ENCODE data around the gene ELL. TPM values are rescaled to one million over a fixed set of nuclear protein-coding genes. Genes with fewer than 3 reads are reported as not detected.
A peak's percentile ranks its signal among the peaks of the same experiment; 100 is the strongest.

Gene ELL
- total RNA-seq, 1 experiment from 2014 or later: 17.0 TPM

DNA sequence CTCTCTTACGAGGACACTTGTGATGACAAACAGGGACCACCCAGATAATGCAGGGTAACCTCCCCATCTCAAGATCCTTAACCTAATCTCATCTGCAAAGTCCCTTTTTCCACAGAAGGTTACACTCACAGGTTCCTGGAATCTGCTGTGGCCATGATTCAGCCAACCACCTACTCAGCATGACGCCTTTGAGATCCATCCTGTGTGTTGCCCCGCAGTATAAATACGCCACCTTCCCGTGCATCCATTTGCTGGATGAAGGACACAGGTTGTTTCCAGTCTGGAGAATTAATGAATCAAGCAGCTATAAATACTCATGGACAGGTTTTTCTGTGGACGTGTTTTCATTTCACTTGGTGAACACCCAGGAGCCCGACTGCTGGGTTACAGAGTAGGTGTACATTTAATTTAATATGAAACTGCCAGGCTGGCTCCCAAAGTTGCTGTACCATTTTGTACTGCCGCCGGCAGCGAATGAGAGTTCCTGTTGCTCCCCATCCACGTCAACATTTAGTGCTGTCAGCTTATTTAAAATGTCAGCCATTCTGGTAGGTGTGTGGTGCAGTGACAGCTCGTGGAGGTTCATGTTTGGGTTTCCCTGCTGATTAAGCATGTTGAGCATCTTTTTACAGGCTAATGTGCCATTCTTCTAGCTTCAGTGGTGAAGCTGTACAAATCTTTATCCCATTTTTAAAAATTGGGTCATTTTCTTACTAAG lies 40.2 kb downstream of the ELL start:
- Histone ChIP-seq H2BK120ac (ENCODE audit: low read depth, low read length, poor library complexity, severe bottlenecking) (no peak overlapping the region), H2AK5ac (ENCODE audit: insufficient read length, low read length) (no peak overlapping the region), H3K27me3 (ENCODE audit: insufficient read depth, low read length) (no peaks in the 10 kb centered on the region), H2BK20ac (ENCODE audit: low read depth, low read length, poor library complexity, severe bottlenecking) (no peak overlapping the region), H3K14ac (ENCODE audit: insufficient read depth, low read length) (no peak overlapping the region), H3K27ac (ENCODE audit: insufficient read length, low read depth, low read length) (no peak overlapping the region), H3K4me2 (ENCODE audit: insufficient read depth, insufficient read length, low read length) (no peak overlapping the region), H3K79me1 (ENCODE audit: insufficient read depth, low read depth, low read length, poor library complexity, severe bottlenecking) (no peaks in the 10 kb centered on the region), H4K8ac (replicated peaks; ENCODE audit: insufficient read length, low read depth, low read length) (no peak overlapping the region), H2AFZ (ENCODE audit: low read length) (no peak overlapping the region), H3T11ph (ENCODE audit: low read length) (no peak overlapping the region), H2BK15ac (ENCODE audit: low read depth, low read length) (no peak overlapping the region), H3K9ac (ENCODE audit: extremely low read depth, insufficient read length, low read length) (no peak overlapping the region), H3K79me2 (ENCODE audit: insufficient read depth, low read length) (no peaks in the 10 kb centered on the region; the same call in 1 of the 2 replicates), H3K18ac (ENCODE audit: insufficient read length, low read depth, low read length) (no peak overlapping the region), H2BK12ac (ENCODE audit: insufficient read length, low read depth, low read length) (no peak overlapping the region), H2BK5ac (ENCODE audit: insufficient read length, low read length) (no peak overlapping the region), H4K91ac (ENCODE audit: insufficient read length, low read depth, low read length) (no peak overlapping the region), H3K4me1 (ENCODE audit: insufficient read depth, low read length) (no peaks in the 10 kb centered on the region; the same call in 1 of the 2 replicates), H4K5ac (ENCODE audit: insufficient read length, low read depth, low read length) (no peak overlapping the region), H4K20me1 (ENCODE audit: control insufficient read depth, insufficient read depth, insufficient read length) (no peaks in the 10 kb centered on the region), H3K9me3 (ENCODE audit: control insufficient read depth, low read depth, low read length) (no peaks in the 10 kb centered on the region), H3K23ac (ENCODE audit: insufficient read length, low read depth, low read length) (no peak overlapping the region), H3K56ac (ENCODE audit: insufficient read length, low read depth, low read length) (no peak overlapping the region), H3K4ac (ENCODE audit: low read depth, low read length) (no peak overlapping the region), H3K23me2 (ENCODE audit: insufficient read length, low read depth, low read length, poor library complexity, severe bottlenecking) (no peaks in the 10 kb centered on the region)
- H3K4me1 Mint-ChIP-seq: peaks cover 25 to 34% of the 10 kb centered on the region in 2 experiments
- H3K27ac Mint-ChIP-seq: 0 out of 7 replicates have a peak overlapping the region, but pooled peaks of 1 of the 3 experiments have one; percentile 5
- DNase-seq: no peak
- no peak overlapping the region for H3K4me3 Mint-ChIP-seq
- H3K27me3 Mint-ChIP-seq (ENCODE audit: low read depth): no peaks in the 10 kb centered on the region
- H3K9me3 Mint-ChIP-seq: no peaks in the 10 kb centered on the region; a peak in 1 of 5 replicates
- TF ChIP-seq, protein P1, sequence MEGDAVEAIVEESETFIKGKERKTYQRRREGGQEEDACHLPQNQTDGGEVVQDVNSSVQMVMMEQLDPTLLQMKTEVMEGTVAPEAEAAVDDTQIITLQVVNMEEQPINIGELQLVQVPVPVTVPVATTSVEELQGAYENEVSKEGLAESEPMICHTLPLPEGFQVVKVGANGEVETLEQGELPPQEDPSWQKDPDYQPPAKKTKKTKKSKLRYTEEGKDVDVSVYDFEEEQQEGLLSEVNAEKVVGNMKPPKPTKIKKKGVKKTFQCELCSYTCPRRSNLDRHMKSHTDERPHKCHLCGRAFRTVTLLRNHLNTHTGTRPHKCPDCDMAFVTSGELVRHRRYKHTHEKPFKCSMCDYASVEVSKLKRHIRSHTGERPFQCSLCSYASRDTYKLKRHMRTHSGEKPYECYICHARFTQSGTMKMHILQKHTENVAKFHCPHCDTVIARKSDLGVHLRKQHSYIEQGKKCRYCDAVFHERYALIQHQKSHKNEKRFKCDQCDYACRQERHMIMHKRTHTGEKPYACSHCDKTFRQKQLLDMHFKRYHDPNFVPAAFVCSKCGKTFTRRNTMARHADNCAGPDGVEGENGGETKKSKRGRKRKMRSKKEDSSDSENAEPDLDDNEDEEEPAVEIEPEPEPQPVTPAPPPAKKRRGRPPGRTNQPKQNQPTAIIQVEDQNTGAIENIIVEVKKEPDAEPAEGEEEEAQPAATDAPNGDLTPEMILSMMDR (conservative IDR thresholded peaks at IDR 0.05): no peak
- H3K36me3 Mint-ChIP-seq (ENCODE audit: insufficient read depth in 1 of 3, low read depth in 3 of 3): peaks cover 2 to 3% (median 3%) of the 10 kb centered on the region in 3 experiments; a peak in 3 of 7 replicates
- WGBS (ENCODE audit: extremely low coverage, insufficient read length, low lambda C conversion rate): no CpG with 5 or more reads among the region's 12 CpGs
